ENCODE measurements around the gene FUT2. TPM values are rescaled to one million over a fixed set of nuclear protein-coding genes. Genes with fewer than 3 reads are reported as not detected.

The FUT2 gene
- total and polyA plus RNA-seq, 2 donors (not counting 1 experiment from before 2014, with no cell fraction given) = under 0.01 TPM; not detected in 1

- DNase-seq (ENCODE audit: low read depth in 2 of 2) = no peak
- TF ChIP-seq EZH2 (IDR thresholded peaks at IDR 0.05; ENCODE audit: low read length, missing control alignments) (no peak), CTCF (conservative IDR thresholded peaks at IDR 0.05 in 1 of 2, IDR thresholded peaks at IDR 0.05 in 1 of 2; ENCODE audit: low read depth in 1 of 2, low read length in 2 of 2) (no peak)
Observed at GRCh38 chr19:48665786-48666185, 30.0 kb upstream of the FUT2 start.

GRCh38 chr19:48668332-48668731 is 27.4 kb upstream of the FUT2 start:
- H3K36me3 ChIP-seq (ENCODE audit: control insufficient read depth, insufficient read depth, low read length) = no peaks in the 10 kb centered on the region
- DNase-seq (ENCODE audit: low read depth in 2 of 2) = no peak
- H2AFZ ChIP-seq (ENCODE audit: low read length) = no peak overlapping the region
- H3K4me2 ChIP-seq (ENCODE audit: extremely low read depth, insufficient read depth, low read length) = no peak overlapping the region
- no peak overlapping the region for H3K9ac ChIP-seq (ENCODE audit: insufficient read depth, low read length)
- TF ChIP-seq CTCF (conservative IDR thresholded peaks at IDR 0.05 in 1 of 2, IDR thresholded peaks at IDR 0.05 in 1 of 2; ENCODE audit: low read depth in 1 of 2, low read length in 2 of 2) = no peak
- TF ChIP-seq EZH2 (IDR thresholded peaks at IDR 0.05; ENCODE audit: low read length, missing control alignments) = no peak
- H3K27me3 ChIP-seq (ENCODE audit: control insufficient read depth, insufficient read depth, low read length) = no peaks in the 10 kb centered on the region
- H3K4me1 ChIP-seq (ENCODE audit: control insufficient read depth, extremely low read depth, insufficient read depth, low read length) = no peaks in the 10 kb centered on the region
- H3K9me3 ChIP-seq (ENCODE audit: control insufficient read depth, insufficient read depth, low read depth, low read length) = no peaks in the 10 kb centered on the region
- H3K4me3 ChIP-seq (replicated peaks in 1 of 4; ENCODE audit: control extremely low read depth in 1 of 4, insufficient read depth in 1 of 4, low read depth in 3 of 4, low read length in 4 of 4) = no peak overlapping the region
- no peaks in the 10 kb centered on the region for H4K20me1 ChIP-seq (ENCODE audit: control insufficient read depth, extremely low read depth, insufficient read depth, low read length)
- no peak overlapping the region for H3K27ac ChIP-seq (ENCODE audit: insufficient read depth, low read length)
- no peaks in the 10 kb centered on the region for H3K79me2 ChIP-seq (ENCODE audit: control insufficient read depth, insufficient read depth, low read length)

More at GRCh38 chr19:48665786-48666185, 30.0 kb upstream of the FUT2 start:
- Histone ChIP-seq H3K4me1 (ENCODE audit: control insufficient read depth, extremely low read depth, insufficient read depth, low read length) (no peaks in the 10 kb centered on the region), H2AFZ (ENCODE audit: low read length) (no peak overlapping the region), H3K27ac (ENCODE audit: insufficient read depth, low read length) (no peak overlapping the region), H3K36me3 (ENCODE audit: control insufficient read depth, insufficient read depth, low read length) (no peaks in the 10 kb centered on the region), H3K9ac (ENCODE audit: insufficient read depth, low read length) (no peak overlapping the region), H3K27me3 (ENCODE audit: control insufficient read depth, insufficient read depth, low read length) (no peaks in the 10 kb centered on the region), H3K9me3 (ENCODE audit: control insufficient read depth, insufficient read depth, low read depth, low read length) (no peaks in the 10 kb centered on the region), H4K20me1 (ENCODE audit: control insufficient read depth, extremely low read depth, insufficient read depth, low read length) (no peaks in the 10 kb centered on the region), H3K4me2 (ENCODE audit: extremely low read depth, insufficient read depth, low read length) (no peak overlapping the region), H3K4me3 (replicated peaks in 1 of 4; ENCODE audit: control extremely low read depth in 1 of 4, insufficient read depth in 1 of 4, low read depth in 3 of 4, low read length in 4 of 4) (no peak overlapping the region), H3K79me2 (ENCODE audit: control insufficient read depth, insufficient read depth, low read length) (no peaks in the 10 kb centered on the region)

GRCh38 chr19:48668761-48669160 is 27.0 kb upstream of the FUT2 start:
- Histone ChIP-seq H3K4me1 (ENCODE audit: control insufficient read depth, extremely low read depth, insufficient read depth, low read length) (no peaks in the 10 kb centered on the region), H3K27ac (ENCODE audit: insufficient read depth, low read length) (no peak overlapping the region), H3K4me2 (ENCODE audit: extremely low read depth, insufficient read depth, low read length) (no peak overlapping the region), H3K9ac (ENCODE audit: insufficient read depth, low read length) (no peak overlapping the region), H3K27me3 (ENCODE audit: control insufficient read depth, insufficient read depth, low read length) (no peaks in the 10 kb centered on the region), H2AFZ (ENCODE audit: low read length) (no peak overlapping the region), H3K36me3 (ENCODE audit: control insufficient read depth, insufficient read depth, low read length) (no peaks in the 10 kb centered on the region), H3K79me2 (ENCODE audit: control insufficient read depth, insufficient read depth, low read length) (no peaks in the 10 kb centered on the region), H3K9me3 (ENCODE audit: control insufficient read depth, insufficient read depth, low read depth, low read length) (no peaks in the 10 kb centered on the region), H4K20me1 (ENCODE audit: control insufficient read depth, extremely low read depth, insufficient read depth, low read length) (no peaks in the 10 kb centered on the region), H3K4me3 (replicated peaks in 1 of 4; ENCODE audit: control extremely low read depth in 1 of 4, insufficient read depth in 1 of 4, low read depth in 3 of 4, low read length in 4 of 4) (no peak overlapping the region)
- TF ChIP-seq EZH2 (IDR thresholded peaks at IDR 0.05; ENCODE audit: low read length, missing control alignments) (no peak), CTCF (conservative IDR thresholded peaks at IDR 0.05 in 1 of 2, IDR thresholded peaks at IDR 0.05 in 1 of 2; ENCODE audit: low read depth in 1 of 2, low read length in 2 of 2) (no peak)
- DNase-seq (ENCODE audit: low read depth in 2 of 2) = no peak
